ENCODE data around the gene NAIF1.
"Not testable (repeated sequence)": the region's sequence is repeated elsewhere in the genome, so short reads cannot be mapped to it uniquely, and the experiment has no call there.

The NAIF1 gene

GRCh38 chr9:128049843-128050242 is 17.3 kb downstream of the NAIF1 start:
- no peak for DNase-seq
- intact Hi-C loops (cut with DNase I) = no loop called here

- intact Hi-C loops (cut with DNase I) = no loop called here
- DNase-seq = no peak
Observed at GRCh38 chr9:128048663-128049062, 18.5 kb downstream of the NAIF1 start.

GRCh38 chr9:128047231-128047630 is 19.9 kb downstream of the NAIF1 start:
- intact Hi-C loops (cut with DNase I) = no loop called here
- no peak for DNase-seq

GRCh38 chr9:128045831-128046230 is 21.3 kb downstream of the NAIF1 start:
- no peak for DNase-seq
- intact Hi-C loops (cut with DNase I) = no loop called here

GRCh38 chr9:128045409-128045808 is 21.7 kb downstream of the NAIF1 start:
- intact Hi-C loops (cut with DNase I) = not testable (repeated sequence)

GRCh38 chr9:128043467-128043868 is 23.7 kb downstream of the NAIF1 start:
- no peak for DNase-seq
- intact Hi-C loops (cut with DNase I) = no loop called here

More at GRCh38 chr9:128045409-128045808, 21.7 kb downstream of the NAIF1 start:
- not testable (repeated sequence) for DNase-seq

- intact Hi-C loops (cut with DNase I) = no loop called here
- DNase-seq = no peak
Observed at GRCh38 chr9:128042043-128042442, 25.1 kb downstream of the NAIF1 start.

- DNase-seq; intact Hi-C loops (cut with DNase I): not testable (repeated sequence)
Observed at GRCh38 chr9:128040783-128041182, 26.3 kb downstream of the NAIF1 start.

- intact Hi-C loops (cut with DNase I); DNase-seq: not testable (repeated sequence)
Observed at GRCh38 chr9:128036522-128036921, 30.6 kb downstream of the NAIF1 start.

- intact Hi-C loops (cut with DNase I) = loop anchor here (2.0 kb wide), 1 partner anchor 92 kb away; no protein-coding TSS in a partner anchor
- DNase-seq = peak; percentile 35 to 88 (median 72)
Observed at GRCh38 chr9:128034821-128035652, 32.1 kb downstream of the NAIF1 start.

GRCh38 chr9:128033609-128034008 is 33.5 kb downstream of the NAIF1 start:
- no peak for DNase-seq
- intact Hi-C loops (cut with DNase I) = loop anchor here (2.0 kb wide), 1 partner anchor 91 kb away; no protein-coding TSS in a partner anchor

- intact Hi-C loops (cut with DNase I) = no loop called here
- DNase-seq = no peak
Observed at GRCh38 chr9:128027705-128028104, 39.4 kb downstream of the NAIF1 start.

- intact Hi-C loops (cut with DNase I) = no loop called here
- no peak for DNase-seq
Observed at GRCh38 chr9:128026773-128027541, 40.2 kb downstream of the NAIF1 start.

GRCh38 chr9:128026255-128026772 is 40.8 kb downstream of the NAIF1 start:
- DNase-seq = peak in 1 of 42 donors; percentile 7
- intact Hi-C loops (cut with DNase I) = no loop called here

GRCh38 chr9:128025736-128026135 is 41.4 kb downstream of the NAIF1 start:
- intact Hi-C loops (cut with DNase I) = no loop called here
- no peak for DNase-seq

GRCh38 chr9:128024761-128025308 is 42.3 kb downstream of the NAIF1 start:
- no peak for DNase-seq
- intact Hi-C loops (cut with DNase I) = no loop called here

GRCh38 chr9:128023671-128024070 is 43.4 kb downstream of the NAIF1 start:
- intact Hi-C loops (cut with DNase I); DNase-seq: not testable (repeated sequence)

GRCh38 chr9:128022886-128023285 is 44.2 kb downstream of the NAIF1 start:
- intact Hi-C loops (cut with DNase I) = no loop called here
- no peak for DNase-seq

GRCh38 chr9:128021098-128021497 is 46.0 kb downstream of the NAIF1 start:
- DNase-seq = no peak
- intact Hi-C loops (cut with DNase I) = no loop called here

GRCh38 chr9:128020692-128021091 is 46.4 kb downstream of the NAIF1 start:
- no peak for DNase-seq
- intact Hi-C loops (cut with DNase I) = no loop called here

Measured in head of caudate nucleus (tissue), 42 donors.